Keratinocyte (primary cell): ENCODE measurements around the gene MAU2. TPM values are rescaled to one million over a fixed set of nuclear protein-coding genes. Genes with fewer than 3 reads are reported as not detected.

Experiments
- DNase-seq: peaks from one replicate; pipeline ENCODE4 v3.0.0-alpha.2; 2011; ENCODE audit warnings: low read depth, missing footprints, low spot score
- FAIRE-seq: peaks from 2 replicates; lab custom pipeline; 2011; peaks lifted over from hg19 to GRCh38; lab: Jason Lieb, UNC
- H2AFZ ChIP-seq: 2 replicates; pipeline ENCODE4 v1.6.0; 2012; ENCODE audit warnings: low read length, control low read depth, inconsistent platforms; ENCODE audit not compliant: control insufficient read depth
- H3K27ac ChIP-seq: 2 replicates; pipeline ENCODE4 v1.5.1; 2011; ENCODE audit warnings: low read length; ENCODE audit not compliant: control insufficient read depth, insufficient read depth
- H3K27me3 ChIP-seq: 3 replicates; pipeline ENCODE4 v1.6.0; 2011; ENCODE audit warnings: low read length; ENCODE audit not compliant: control insufficient read depth, insufficient read depth; ENCODE audit errors: extremely low read depth
- H3K36me3 ChIP-seq, 2 experiments: 2 replicates in 1 of 2; 3 replicates in 1 of 2; pipeline ENCODE4 v1.5.1; 2011; ENCODE audit warnings: low read length in 2 of 2, mild to moderate bottlenecking in 1 of 2; ENCODE audit not compliant: control insufficient read depth in 2 of 2, insufficient read depth in 2 of 2; ENCODE audit errors: extremely low read depth in 1 of 2
- H3K4me1 ChIP-seq: 3 replicates; pipeline ENCODE4 v1.5.1; 2011; ENCODE audit warnings: low read length; ENCODE audit not compliant: control insufficient read depth, insufficient read depth; ENCODE audit errors: extremely low read depth
- H3K4me2 ChIP-seq: 3 replicates; pipeline ENCODE4 v1.6.0; 2011; ENCODE audit warnings: low read depth, low read length; ENCODE audit not compliant: control insufficient read depth, insufficient read depth; ENCODE audit errors: extremely low read depth
- H3K4me3 ChIP-seq, 3 experiments: fragments of 200-600 bp in 1 of 3; sonication (generic) in 1 of 3; 2 replicates in 2 of 3; 3 replicates in 1 of 3; pipeline ENCODE4 v1.5.1; 2011 to 2016; ENCODE audit warnings: low read length in 3 of 3, mild to moderate bottlenecking in 3 of 3, control low read depth in 2 of 3, inconsistent platforms in 1 of 3, low read depth in 1 of 3, mixed read lengths in 1 of 3, mixed run types in 1 of 3, moderate library complexity in 1 of 3; ENCODE audit not compliant: control insufficient read depth in 2 of 3, insufficient read depth in 2 of 3; ENCODE audit errors: extremely low read depth in 1 of 3
- H3K79me2 ChIP-seq: 2 replicates; pipeline ENCODE4 v1.6.0; 2012; ENCODE audit warnings: low read length; ENCODE audit not compliant: control insufficient read depth, insufficient read depth
- H3K9ac ChIP-seq: 3 replicates; pipeline ENCODE4 v1.6.0; 2011; ENCODE audit warnings: low read length; ENCODE audit not compliant: control insufficient read depth, insufficient read depth; ENCODE audit errors: extremely low read depth
- H3K9me1 ChIP-seq: 3 replicates; pipeline ENCODE4 v1.6.0; 2011; ENCODE audit warnings: low read length; ENCODE audit not compliant: control insufficient read depth, insufficient read depth; ENCODE audit errors: extremely low read depth
- H3K9me3 ChIP-seq: 2 replicates; pipeline ENCODE4 v1.5.1; 2012; ENCODE audit warnings: low read depth, low read length; ENCODE audit not compliant: control insufficient read depth
- H4K20me1 ChIP-seq: 3 replicates; pipeline ENCODE4 v1.6.0; 2011; ENCODE audit warnings: low read length; ENCODE audit not compliant: control insufficient read depth, insufficient read depth; ENCODE audit errors: extremely low read depth
- EZH2 ChIP-seq: IDR thresholded peaks from one replicate; pipeline ENCODE4 v1.6.1; 2012; ENCODE audit warnings: inconsistent platforms, mild to moderate bottlenecking, low read length, moderate library complexity
- dilution Hi-C: fragments of 300-500 bp; cut with MboI; formaldehyde crosslinking; loops from one replicate; pipeline ENCODE4 v1.7.0; 2020; ENCODE audit warnings: low sequenced_read_pairs; ENCODE audit not compliant: extremely low pct_ligation_motif_present
- polyA plus RNA-seq, 5 experiments: library from polyadenylated mRNA; depleted of rRNA in 3 of 5; stranded (reverse) in 3 of 5; stranded (forward) in 1 of 5; unstranded in 1 of 5; fragments of >200 nt; gene quantifications; 1 replicate in 1 of 5; 2 replicates in 3 of 5; 3 replicates in 1 of 5; pipeline versions ENCODE4 v1.2.1 to v1.2.3, GENCODE V29; 2011 to 2012; ENCODE audit warnings: missing spikeins in 2 of 5, low read depth in 1 of 5, low replicate concordance in 1 of 5
- TF ChIP-seq, protein P1 (sequence below), 3 experiments: IDR thresholded peaks in 1 of 3; conservative IDR thresholded peaks in 1 of 3; optimal IDR thresholded peaks in 1 of 3; 2 replicates in 2 of 3; 3 replicates in 1 of 3; pipeline versions ENCODE3 to v1.5.1; 2011; ENCODE audit warnings: low read length in 3 of 3, mild to moderate bottlenecking in 3 of 3, moderate library complexity in 2 of 3, control low read depth in 1 of 3, inconsistent platforms in 1 of 3; ENCODE audit not compliant: insufficient read depth in 2 of 3; ENCODE audit errors: extremely low read depth in 1 of 3

Gene MAU2
- polyA plus RNA-seq, 1 donor (not counting 4 experiments of a cell fraction or from before 2014, with no cell fraction given), result 10.3 TPM

DNA sequence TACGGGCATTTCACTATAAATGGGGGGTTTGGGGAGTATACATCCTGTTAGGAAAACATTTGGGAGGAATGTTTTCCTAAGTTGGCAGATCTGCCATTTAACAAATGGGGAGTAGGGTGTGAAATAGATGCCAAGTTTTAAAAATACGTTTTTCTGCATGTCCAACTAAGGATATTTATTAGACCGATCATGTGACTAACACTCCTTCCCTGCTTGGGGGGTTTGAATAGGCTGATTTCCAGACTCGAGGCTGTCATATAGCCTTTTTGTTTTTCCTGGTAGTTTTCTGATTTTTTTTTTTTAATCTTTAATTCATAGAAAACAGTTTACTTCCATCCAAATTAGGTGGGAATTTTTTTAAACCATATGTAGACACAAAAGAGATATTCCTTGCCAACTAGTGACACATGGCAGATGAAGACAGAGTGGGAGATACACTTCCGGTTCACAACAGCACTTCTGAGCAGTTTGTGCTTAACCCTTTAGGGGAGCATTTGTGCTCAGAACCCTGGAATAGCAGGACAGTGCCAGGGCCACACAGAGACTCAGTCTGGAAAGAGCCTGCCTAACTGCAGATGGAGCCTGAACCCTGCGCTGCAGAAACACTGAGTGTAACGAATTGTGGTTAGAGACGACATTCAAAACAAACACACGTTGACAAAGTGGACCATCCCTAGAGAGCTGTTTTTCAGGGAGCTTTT, 79.3 kb downstream of the MAU2 start:
- Histone ChIP-seq H3K9me1 (no peaks in the 10 kb centered on the region), H3K9me3 (no peaks in the 10 kb centered on the region), H3K36me3 (no peaks in the 10 kb centered on the region), H3K9ac (no peak overlapping the region), H3K4me1 (peaks cover 20% of the 10 kb centered on the region), H3K27me3 (no peaks in the 10 kb centered on the region), H3K4me2 (no peak overlapping the region), H3K4me3 (no peak overlapping the region), H3K79me2 (peaks cover 61% of the 10 kb centered on the region), H4K20me1 (no peaks in the 10 kb centered on the region), H2AFZ (no peak overlapping the region), H3K27ac (no peak overlapping the region)
- dilution Hi-C loops, result no loop called here
- DNase-seq, result no peak
- peak; percentile 57 for FAIRE-seq
- TF ChIP-seq, protein P1, sequence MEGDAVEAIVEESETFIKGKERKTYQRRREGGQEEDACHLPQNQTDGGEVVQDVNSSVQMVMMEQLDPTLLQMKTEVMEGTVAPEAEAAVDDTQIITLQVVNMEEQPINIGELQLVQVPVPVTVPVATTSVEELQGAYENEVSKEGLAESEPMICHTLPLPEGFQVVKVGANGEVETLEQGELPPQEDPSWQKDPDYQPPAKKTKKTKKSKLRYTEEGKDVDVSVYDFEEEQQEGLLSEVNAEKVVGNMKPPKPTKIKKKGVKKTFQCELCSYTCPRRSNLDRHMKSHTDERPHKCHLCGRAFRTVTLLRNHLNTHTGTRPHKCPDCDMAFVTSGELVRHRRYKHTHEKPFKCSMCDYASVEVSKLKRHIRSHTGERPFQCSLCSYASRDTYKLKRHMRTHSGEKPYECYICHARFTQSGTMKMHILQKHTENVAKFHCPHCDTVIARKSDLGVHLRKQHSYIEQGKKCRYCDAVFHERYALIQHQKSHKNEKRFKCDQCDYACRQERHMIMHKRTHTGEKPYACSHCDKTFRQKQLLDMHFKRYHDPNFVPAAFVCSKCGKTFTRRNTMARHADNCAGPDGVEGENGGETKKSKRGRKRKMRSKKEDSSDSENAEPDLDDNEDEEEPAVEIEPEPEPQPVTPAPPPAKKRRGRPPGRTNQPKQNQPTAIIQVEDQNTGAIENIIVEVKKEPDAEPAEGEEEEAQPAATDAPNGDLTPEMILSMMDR (optimal IDR thresholded peaks at IDR 0.05 in 1 of 3, IDR thresholded peaks at IDR 0.05 in 1 of 3, conservative IDR thresholded peaks at IDR 0.05 in 1 of 3; ENCODE audit: extremely low read depth in 1 of 3, insufficient read depth in 2 of 3, low read length in 3 of 3), result no peak
- TF ChIP-seq EZH2, result no peak

DNA sequence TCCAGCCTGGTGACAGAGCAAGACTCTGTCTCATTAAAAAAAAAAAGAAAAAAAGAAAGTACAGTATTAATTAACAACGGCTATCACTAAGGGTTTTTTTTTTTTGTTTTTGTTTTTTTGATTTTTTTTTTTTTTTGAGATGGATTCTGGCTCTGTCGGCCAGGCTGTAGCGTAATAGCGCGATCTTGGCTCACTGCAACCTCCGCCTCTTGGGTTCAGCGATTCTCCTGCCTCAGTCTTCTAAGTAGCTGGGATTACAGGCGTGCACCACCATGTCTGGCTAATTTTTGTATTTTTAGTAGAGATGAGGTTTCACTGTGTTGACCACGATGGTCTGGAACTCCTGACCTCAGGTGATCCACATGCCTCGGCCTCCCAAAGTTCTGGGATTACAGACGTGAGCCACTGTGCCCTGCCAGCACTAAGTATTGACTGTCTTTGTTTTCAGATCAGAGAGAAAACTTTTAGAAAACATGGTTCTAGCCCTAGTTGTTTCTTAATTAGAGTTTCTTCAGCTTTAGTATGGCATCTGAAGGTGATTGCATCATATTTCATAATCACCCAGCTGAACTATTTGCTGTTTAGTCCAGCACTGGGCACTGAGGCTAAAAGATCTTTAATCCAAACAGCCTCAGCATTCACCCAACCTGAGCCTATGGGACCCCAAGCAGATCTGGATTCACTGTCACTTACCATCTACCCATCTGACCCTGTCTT, 82.2 kb downstream of the MAU2 start:
- FAIRE-seq (no peak), DNase-seq (no peak)
- TF ChIP-seq EZH2, result no peak
- TF ChIP-seq, protein P1 (optimal IDR thresholded peaks at IDR 0.05 in 1 of 3, IDR thresholded peaks at IDR 0.05 in 1 of 3, conservative IDR thresholded peaks at IDR 0.05 in 1 of 3; ENCODE audit: extremely low read depth in 1 of 3, insufficient read depth in 2 of 3, low read length in 3 of 3), result no peak
- H2AFZ ChIP-seq, result no peak overlapping the region
- peaks cover 5% of the 10 kb centered on the region for H3K9me1 ChIP-seq
- peaks cover 32% of the 10 kb centered on the region for H3K4me1 ChIP-seq
- peaks cover 48% of the 10 kb centered on the region for H3K79me2 ChIP-seq
- H4K20me1 ChIP-seq, result peaks cover 10% of the 10 kb centered on the region
- H3K27ac ChIP-seq, result peak overlapping the region; percentile 65
- no peaks in the 10 kb centered on the region for H3K36me3 ChIP-seq
- H3K9me3 ChIP-seq, result no peaks in the 10 kb centered on the region
- dilution Hi-C loops, result no loop called here
- H3K9ac ChIP-seq, result peak overlapping the region; percentile 4
- no peaks in the 10 kb centered on the region for H3K27me3 ChIP-seq
- peak overlapping the region; percentile 25 for H3K4me2 ChIP-seq
- no peak overlapping the region for H3K4me3 ChIP-seq
